NCI-H1930 (cell line): ENCODE measurements around the gene TSC22D3.
"Not testable (repeated sequence)": the region's sequence is repeated elsewhere in the genome, so short reads cannot be mapped to it uniquely, and the experiment has no call there.

ENCODE experiments used
- DNase-seq, 2 experiments: peaks; one replicate each; lab custom pipeline; 2025; lab: John Stamatoyannopoulos, UW

Gene TSC22D3

DNA sequence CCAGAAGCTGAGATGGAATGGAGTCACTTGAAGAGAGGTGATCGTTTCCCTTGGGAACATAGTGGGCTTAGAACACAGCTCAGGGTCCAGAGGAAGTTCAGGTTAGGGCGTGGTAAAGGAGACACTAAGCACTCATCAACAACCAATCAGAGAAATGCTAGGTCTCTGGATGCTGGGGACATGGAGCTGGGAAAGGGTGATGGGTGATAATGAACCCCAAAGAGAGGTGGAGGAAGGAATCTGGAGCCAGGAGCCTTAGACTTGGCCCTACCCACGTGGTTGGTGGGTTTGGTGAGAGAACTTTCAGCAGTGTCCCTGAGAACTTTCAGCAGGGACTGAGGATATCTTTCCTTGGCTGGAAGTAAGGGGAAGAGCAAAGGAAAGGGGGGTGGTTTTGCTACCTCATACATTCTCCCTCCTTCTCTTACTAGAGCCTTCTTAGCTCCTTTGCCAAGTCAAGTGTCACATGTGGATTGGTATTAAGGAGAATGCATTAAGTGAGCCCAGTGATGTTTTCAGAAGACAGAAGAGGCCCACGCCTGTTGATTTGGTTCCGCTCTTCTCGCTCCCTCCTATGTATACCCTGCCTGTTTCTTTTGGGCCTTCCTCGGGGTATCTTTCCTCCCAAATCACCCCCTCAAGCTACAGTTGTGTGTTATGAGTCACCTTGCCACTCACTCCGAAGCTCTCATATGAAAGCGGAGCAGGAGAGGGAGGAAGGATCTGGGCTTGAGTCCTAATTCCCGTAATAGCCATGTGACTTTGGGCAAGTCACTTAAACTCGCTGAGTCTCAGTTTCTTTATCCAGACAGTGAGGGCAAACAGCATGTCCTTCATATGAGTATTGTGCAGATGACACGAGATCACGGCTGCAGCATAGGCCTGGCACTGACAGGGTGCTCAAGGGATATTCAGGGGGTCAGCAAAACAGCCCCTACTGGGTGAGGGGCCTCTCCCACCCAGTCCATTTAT lies 63.1 kb downstream of the TSC22D3 start:
- DNase-seq = no peak

GRCh38 chrX:107711521-107712181 lies 63.9 kb downstream of the TSC22D3 start:
- no peak for DNase-seq

- no peak for DNase-seq
These were observed 64.8 kb downstream of the TSC22D3 start for GRCh38 chrX:107710617-107711391.

- no peak for DNase-seq
These were observed 66.3 kb downstream of the TSC22D3 start for GRCh38 chrX:107709266-107709806.

GRCh38 chrX:107708762-107709161 lies 66.8 kb downstream of the TSC22D3 start:
- DNase-seq = no peak

GRCh38 chrX:107707866-107708265 lies 67.7 kb downstream of the TSC22D3 start:
- DNase-seq = no peak

DNA sequence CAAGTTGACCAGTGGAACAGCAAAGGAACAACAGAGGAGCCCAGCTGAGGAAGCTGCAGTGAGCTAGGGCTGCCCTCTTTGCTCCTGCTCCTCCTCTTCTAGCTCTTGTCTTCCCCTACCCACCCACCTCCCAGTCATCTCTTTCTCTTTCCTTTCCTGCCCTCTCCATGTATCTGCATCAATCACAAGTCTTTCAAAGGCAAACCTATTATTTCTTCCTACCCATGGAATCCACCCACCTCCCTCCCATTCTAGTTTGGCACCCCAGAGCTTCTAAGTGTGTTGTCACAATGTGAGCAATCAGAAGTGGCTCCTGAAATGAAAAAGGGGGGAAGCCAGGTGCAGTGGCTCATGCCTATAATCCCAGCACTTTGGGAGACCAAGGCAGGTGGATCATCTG lies 69.3 kb downstream of the TSC22D3 start:
- no peak for DNase-seq

GRCh38 chrX:107704587-107704986 lies 71.0 kb downstream of the TSC22D3 start:
- DNase-seq = no peak

DNA sequence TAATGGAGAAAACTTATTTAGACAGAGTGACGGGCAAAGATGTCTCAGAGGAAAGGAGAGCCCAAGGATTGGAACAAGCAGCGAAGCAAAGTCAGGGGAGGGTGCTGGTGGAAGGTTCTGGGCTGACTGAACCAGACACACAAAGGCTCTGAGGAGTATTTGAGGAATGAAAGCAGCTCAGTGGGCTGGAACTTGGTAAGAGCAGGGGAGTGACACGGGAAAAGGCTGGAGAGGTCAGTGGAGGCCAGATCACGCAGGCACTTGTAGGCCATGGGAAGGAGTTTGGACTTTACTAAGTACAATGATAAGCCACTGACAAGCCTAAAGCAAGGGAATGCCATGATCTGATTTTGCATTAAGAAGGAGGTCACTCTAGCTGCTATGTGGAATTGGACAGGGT lies 71.4 kb downstream of the TSC22D3 start:
- no peak for DNase-seq

DNA sequence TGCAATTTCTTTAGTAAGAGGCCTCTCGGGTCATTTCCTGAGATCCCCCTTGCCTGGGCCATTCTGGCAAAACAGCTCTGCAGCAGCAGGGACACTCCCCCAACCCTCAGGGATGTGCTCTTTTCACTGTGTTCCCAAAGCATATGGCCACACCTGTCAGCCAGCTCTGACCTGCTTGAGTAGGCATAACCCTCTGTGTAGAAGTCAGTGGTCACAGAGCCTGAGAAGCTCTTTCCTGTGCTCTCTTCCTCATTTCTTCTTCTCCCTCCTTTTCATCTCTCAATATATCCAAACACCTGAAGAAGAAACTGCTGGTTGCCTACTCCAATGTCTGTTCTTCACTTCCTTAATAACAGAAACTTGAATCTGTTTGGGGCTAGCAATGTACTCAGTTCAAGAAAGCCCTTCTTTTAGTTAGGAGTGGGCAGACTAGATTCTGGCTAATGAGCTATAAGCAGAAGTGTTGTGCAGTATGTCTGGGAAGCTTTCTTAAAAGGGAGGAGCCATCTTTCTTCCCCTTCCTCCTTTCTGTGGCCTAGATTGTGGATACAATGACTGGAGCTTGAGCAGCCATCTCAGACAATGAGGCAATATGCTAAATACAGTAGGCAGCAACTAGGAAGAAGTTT lies 74.0 kb downstream of the TSC22D3 start:
- DNase-seq = no peak

DNA sequence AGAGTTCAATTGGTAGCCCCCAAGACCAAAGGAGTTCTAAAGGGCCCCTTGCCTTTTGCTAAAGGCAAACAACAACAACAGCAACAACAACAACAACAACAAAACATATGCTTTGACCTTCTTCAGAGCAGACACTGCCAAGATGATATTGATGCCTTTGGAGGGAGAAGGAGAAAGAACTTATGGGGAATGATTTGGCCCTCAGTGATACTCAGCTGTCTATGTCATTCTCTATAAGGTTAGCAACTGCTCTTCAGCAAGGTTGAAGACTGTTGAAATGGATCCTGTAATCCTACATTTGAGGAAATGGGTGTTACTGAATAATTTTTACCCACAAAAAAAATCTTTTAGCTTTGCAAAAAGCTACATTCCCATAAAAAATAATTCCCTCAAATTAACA lies 74.8 kb downstream of the TSC22D3 start:
- no peak for DNase-seq

- DNase-seq = no peak
These were observed 75.2 kb downstream of the TSC22D3 start for GRCh38 chrX:107700317-107700774.

GRCh38 chrX:107699616-107700015 lies 76.0 kb downstream of the TSC22D3 start:
- DNase-seq = no peak

DNA sequence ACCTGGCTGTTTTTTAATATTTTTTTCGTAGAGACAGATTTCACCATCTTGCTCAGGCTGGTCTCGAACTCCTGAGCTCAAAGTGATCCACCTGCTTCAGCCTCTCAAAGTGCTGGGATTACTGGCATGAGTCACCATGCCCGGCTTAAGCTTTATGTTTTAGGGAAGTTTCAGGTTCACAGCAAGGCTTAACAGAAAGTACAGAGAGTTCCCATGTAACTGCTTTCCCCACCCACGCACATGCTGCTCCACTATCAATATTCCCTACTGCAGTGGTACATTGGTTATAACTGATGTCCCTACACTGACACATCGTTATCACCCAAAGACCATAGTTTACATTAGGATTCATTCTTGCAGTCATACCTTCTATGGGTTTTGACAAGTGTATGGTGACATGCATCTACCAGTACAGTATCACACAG lies 84.6 kb downstream of the TSC22D3 start:
- DNase-seq = no peak

GRCh38 chrX:107687445-107687844 lies 88.1 kb downstream of the TSC22D3 start:
- DNase-seq = no peak

GRCh38 chrX:107686792-107687191 lies 88.8 kb downstream of the TSC22D3 start:
- no peak for DNase-seq

GRCh38 chrX:107686026-107686425 lies 89.6 kb downstream of the TSC22D3 start:
- DNase-seq = no peak

DNA sequence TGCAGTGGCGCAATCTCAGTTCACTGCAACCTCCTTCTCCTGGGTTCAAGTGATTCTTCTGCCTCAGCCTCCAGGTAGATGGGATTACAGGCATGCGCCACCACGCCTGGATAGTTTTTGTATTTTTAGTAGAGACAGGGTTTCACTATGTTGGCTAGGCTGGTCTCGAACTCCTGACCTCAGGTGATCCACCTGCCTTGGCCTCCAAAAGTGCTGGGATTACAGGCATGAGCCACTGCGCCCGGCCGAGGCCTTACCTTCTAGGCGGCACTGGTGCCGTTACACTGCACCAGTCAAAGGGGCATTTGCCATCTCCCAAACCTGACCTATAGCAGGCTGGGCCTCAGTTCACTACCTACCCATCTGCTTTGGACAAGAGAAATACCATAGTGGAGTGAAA lies 90.0 kb downstream of the TSC22D3 start:
- not testable (repeated sequence) for DNase-seq

DNA sequence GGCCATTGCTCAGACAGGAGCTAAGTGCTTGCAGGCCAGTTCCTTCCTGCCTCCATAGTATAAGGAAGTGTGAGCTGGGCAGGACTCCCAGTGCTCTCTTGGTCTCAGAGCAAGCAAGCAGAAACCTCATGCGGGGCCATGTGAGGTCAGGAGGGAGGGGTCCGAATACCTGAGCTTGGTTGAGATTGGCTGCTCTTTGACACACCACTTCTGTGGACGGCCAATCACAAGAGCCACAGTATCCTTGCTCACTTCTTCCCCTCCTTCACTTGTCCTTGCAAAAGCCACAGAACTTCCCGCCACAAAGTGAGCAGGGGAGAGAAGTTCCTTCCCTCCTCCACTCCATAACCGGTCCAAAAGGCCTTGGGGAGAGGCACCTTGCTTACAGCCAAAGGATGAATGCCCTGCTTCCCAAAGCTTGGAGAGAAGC lies 90.6 kb downstream of the TSC22D3 start:
- no peak for DNase-seq

GRCh38 chrX:107683931-107684330 lies 91.7 kb downstream of the TSC22D3 start:
- DNase-seq = no peak

DNA sequence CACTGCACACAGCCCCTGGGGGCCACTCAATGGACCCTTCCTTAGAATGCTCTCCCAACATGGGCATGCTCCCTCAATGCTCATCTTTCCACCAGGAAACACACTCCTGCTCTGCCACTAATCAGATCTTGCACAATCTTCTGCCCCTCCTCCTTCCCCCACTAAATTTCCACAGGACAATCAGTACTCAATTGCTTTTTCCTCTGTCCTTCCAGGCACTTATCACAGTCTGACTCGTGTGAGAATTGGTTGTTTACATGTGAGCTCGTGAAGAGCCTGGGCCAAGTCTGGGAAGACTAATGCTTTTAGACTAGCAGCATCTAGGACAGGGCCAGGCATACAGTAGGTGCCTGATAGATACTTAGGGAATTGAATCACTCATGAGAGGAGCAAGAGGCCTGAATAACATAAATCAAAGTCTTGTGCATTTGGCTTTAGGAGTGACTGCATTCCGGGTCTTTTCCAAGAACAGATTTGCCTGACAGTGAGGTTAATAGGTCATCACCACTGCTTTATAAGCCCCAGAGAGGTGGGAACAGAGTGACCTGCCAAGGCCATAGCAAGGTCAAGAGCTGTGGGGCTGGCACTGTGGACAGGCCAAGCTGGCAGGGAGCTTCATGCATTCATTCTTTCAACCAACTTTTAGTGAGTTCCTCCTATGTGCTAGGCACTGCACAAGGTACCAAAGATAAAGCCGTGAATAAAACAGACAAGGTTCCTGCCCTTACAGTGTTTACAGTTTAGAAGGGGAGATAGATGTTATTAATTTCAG lies 92.3 kb downstream of the TSC22D3 start:
- DNase-seq = no peak
